NOMO-1 treated with dmso at 0.1 percent for 144 hours (cell line): Measurements from ENCODE around the gene UCN2.

Source experiments
- DNase-seq: peaks from one replicate; lab custom pipeline; 2025; ENCODE audit not compliant: unreplicated experiment; lab: John Stamatoyannopoulos, UW

UCN2 gene

DNA sequence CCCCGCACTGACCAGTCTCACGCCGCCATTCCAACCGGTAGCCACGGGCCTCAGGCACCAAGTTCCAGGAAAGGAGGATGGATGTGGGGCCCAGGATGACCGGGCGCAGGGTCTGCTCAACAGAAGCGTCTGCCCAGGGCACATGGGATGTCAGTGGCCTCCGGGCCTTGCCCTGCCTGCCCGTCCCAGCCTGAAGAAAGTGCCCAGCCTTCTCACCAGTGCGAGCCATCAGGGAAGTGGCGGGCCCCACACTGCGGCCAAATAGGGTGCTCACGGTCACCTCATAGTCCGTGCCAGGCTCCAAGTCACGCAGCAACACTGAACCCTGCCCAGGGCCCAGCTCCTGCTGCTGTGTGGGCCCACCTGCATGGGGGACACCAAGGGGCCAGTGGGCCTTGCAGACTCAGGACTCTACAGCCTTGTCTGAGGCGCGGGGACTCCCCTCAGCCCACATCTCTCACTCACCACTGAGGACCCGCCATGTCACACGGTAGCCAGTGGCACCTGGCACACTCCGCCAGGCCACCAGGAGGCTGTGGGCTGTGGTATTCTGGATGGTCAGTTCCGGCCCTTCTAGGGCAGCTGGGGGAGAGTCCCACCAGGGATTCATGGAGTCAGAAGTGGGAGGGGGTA, 28.4 kb upstream of the UCN2 start:
- no peak for DNase-seq

DNA sequence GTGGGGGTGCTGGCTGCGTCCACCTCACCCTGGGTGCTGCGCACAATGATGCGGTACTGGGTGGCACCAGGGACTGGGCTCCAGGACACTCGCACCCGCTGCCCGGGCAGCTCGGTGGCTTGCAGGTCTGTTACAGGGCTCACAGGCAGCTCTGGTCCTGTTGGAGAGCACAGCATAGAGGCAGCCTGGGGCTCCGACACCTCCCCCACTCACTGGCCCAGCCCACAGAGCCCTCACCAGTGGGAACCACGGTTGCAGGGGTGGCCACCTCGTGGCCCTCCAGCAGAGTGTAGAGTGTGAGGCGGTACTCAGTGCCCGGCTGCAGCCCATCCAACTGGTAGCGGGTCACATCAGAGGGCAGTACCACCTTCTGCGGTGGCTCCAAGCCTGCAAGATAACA, 27.9 kb upstream of the UCN2 start:
- DNase-seq = no peak

DNA sequence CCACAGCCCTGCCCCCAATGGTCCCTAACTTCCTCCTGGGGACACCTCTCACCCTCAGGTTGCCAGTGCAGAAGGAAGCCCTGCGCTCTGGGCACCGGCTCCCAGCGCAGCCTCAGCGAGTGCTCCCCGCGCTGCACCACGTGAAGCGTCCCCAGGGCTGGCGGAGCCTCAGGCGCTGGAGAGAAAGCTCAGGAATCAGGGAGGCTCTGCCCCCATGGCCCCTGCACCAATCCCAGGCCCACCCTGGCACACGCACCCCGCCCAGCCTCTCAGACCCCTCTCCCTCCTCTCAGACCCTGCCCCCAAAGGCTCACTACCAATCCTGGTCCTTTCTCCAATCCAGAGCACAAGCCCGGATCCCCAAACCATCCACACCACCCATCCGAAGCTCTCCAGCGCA, 24.6 kb upstream of the UCN2 start:
- DNase-seq = no peak

DNA sequence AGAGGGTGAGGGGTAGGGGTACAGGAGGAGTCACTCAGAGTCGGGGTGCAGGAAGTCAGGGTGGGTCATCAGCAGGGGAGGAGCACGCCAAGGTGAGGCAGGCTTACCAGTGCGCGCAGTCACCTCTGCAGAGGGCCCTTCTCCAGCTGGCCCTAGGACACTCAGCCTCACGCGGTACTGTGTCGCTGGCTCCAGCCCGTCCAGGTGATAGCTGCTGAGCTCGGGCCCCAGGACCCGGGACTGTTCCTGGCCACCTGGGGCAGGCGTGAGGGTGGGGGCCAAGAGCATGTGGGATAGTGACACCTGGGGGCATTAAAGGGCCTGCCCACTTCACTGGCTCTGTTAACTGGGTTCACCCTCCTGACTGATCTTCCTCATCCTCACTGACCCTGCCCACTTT, 24.1 kb upstream of the UCN2 start:
- no peak for DNase-seq

DNA sequence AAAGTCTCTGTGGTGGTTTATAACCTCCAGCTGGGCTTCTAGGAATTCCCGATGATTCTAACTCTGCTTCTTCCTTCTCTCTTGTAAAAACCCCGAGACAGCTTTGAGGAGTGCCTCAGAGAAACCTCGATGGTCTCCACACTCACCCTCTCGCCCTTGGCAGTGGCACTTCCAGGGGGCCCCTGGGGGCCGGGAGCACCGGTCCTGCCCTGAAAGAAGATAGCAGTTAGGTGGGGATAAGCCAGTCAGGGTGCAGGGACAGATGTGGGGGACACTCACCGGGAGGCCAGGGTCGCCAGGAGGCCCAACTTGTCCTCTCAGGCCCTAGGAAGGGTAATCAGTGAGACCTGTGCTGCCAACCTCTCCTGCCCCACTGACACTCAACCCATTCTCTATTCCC, 21.8 kb upstream of the UCN2 start:
- no peak for DNase-seq

DNA sequence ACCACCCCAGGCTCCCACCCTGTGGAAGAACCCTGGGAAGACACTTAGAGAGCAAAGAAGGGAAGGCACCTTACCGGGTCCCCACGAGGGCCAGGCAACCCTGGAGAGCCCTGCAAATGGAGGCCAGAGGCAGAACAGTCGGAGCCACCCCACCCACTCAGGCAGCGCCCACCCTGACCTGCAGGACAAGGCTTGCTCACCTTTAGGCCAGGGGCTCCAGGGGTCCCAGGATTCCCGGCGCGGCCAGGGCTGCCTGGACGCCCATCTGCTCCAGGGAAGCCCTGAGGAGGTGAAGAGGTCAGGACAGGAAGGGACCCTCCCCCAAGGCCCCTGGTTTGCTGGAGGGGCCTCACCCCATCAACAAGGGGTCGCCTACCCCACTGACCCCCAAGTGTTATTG, 21.3 kb upstream of the UCN2 start:
- DNase-seq = no peak

DNA sequence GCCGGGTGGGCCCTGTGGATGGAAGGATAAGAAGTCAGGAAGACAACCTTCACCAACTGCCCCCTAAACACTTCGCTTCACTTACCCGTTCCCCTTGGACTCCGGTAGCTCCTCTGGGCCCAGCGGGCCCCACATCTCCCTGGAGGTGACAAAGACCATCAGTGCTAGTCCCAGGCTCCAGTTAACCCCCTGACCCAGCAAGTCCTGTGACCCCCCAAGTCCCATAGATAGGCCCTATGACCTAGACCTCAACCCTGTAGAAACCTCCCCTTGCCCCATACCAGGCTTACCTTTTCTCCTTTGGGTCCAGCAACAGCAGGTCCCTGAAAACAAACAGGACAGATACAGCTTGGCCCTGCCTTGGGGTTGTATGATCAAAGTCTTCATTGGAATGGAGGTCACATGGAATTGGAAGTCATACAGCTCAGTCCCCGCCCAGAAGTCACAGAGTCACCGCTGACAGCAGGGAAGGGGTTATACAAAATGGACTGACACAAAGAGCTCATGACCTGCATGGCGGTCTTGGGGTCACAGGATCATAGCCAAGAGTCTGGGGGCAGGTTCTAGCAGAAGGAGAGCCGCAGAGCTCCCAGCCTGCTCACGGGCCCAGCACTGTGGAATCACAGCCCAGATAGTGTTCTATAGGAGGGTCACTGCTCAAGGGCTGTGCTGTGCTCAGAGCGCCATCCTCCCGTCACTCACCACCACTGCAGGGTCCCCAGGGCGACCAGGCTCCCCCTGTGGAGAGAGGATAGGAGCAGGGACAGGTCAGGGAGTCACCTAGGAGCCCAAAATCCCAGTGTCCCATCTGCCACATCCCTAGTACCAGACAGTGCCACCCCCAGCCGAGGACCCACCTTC, 18.3 kb upstream of the UCN2 start:
- DNase-seq = no peak

DNA sequence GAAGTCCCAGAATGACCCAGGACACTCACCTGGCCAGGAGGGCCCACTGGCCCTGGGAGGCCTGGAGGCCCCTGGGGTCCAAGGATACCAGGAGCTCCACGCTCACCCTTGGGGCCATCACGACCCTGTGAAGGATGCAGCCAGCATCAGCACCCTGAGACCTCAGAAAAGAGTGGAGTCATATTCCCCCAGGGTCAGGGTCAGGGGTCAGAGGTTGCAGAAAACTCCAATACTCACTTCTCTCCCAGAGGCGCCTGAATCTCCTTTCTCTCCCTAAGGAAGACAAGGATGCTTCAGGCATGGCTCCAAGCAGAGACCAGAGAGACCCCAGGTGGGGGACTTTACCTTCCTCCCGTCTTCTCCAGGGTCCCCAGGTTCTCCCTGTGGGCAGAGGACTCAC, 13.1 kb upstream of the UCN2 start:
- no peak for DNase-seq

DNA sequence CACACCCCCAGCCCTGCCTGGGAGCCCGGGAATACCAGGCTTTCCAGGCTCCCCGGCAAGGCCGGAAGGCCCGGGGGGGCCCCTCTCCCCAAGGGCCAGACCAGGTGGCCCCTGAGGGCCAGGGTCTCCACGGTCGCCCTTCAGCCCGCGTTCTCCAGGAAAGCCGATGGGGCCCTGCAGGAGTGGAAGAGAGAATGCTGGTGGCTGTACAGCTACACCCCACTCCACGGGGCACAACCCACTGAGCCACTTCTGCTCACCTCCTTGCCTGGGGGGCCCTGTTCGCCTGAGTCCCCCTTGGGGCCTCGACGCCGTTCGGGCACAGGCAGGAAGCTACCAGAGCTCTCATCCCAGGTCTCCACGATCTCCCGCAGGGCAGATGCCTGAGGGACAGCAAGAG, 11.8 kb upstream of the UCN2 start:
- no peak for DNase-seq

DNA sequence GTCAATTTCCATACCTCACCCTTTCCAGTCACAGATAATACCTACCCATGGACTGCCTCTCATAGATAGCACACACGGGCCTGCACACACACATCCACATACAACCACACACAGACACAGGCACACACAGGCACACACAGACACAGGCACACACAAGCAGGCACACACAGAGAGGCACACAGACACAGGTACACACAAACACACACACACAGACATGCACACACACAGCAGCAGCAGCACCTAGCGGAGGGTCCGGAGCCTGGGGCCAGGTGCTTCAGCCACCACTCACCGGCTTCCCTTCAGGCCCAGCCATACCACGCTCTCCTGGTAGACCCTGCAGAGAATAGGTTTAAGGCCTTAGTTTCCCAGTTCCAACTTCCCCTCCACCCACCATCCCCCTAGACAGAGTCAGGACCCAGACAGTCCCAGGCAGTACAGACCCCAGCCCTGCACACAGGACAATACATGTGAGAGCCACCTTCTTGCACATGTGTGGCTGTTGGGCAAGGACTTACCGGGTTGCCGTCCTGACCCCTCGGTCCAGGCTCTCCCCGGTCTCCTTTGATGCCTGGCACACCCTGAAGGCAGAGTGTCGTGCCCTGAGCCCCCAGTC, 10.5 kb upstream of the UCN2 start:
- DNase-seq = no peak

DNA sequence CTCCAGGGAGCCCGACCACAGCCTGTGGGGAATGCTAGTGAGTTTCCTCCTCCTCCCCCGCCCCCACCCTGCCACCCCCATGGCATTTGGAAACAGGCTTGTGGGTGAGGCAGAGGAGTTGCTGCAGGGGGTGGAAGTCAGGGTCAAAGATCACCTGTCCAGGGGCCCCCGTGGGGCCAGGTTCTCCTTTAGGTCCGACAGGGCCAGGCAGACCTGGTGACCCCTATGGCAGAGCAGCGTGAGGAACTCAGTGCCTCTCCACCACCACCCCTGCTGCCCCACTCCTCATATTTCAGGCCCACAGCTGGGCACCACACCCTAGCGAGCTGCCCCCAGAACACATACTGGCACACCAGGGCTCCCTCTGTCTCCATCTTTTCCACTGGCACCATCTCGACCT, 8.9 kb upstream of the UCN2 start:
- DNase-seq = no peak

DNA sequence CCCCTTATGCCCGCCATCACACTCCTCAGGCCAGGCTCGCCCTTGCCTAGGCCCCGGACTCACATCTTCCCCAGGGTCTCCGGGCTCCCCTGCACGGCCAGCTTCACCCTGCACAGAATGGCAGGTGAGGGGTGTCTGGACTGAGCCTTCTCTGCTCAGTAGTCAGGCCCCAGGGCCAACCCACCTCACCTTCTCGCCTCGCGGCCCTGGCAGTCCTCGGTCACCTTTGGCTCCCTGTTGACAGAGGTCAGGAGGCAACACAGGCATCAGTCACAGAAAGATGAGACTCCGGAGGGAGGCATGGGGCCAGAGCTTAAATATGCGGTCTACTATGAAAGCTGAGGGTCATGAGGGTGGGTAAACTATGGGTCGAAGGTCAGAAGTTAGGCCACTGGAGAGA, 8.4 kb upstream of the UCN2 start:
- DNase-seq = no peak

DNA sequence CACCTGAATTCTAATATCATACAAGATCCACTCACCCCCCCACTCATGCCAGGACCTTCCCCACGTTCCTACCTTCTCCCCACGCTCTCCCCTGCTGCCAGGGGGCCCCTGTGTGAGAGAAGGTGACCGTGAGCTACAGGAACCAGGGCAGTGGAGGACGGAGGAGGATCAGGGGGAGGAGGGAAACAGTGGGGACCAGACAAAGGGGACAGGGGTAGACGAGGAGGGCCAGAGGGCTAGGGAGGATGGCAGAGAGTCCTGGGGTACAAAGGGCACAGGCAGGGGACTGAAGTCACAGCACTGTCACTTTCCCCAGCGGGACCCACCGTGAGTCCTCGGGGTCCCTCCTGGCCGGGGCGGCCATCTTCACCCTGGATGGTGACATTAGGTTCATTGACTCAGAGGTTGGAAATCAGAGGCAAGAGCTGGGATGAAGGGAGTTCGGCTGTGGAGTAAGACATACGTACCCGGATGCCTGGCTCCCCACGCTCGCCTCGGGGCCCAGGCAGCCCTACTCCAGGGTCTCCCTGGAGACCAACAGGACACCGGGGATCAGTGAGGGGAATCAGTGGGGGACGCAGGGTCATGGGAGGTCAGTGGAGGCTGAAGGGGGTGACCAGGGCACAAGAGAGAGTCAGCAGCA, 6.3 kb upstream of the UCN2 start:
- DNase-seq = no peak

DNA sequence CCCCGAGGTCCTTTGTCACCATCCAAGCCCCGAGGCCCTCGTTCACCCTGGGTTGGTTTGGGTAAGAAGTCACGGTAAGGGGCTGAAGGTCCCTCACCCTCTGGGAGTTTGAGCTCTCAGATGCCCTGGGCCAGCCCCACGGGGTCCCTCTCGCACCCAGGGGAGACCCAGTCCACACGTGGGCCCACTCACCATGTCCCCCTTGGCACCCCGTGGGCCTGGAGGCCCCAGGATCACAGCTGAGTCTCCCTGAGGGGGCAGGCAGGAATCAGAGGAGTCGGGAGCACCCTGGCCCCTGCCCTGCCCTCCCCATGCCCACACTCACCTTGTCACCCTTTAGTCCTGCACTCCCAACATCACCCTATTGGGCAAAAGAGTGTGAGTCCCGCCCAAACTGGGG, 5.8 kb upstream of the UCN2 start:
- no peak for DNase-seq

DNA sequence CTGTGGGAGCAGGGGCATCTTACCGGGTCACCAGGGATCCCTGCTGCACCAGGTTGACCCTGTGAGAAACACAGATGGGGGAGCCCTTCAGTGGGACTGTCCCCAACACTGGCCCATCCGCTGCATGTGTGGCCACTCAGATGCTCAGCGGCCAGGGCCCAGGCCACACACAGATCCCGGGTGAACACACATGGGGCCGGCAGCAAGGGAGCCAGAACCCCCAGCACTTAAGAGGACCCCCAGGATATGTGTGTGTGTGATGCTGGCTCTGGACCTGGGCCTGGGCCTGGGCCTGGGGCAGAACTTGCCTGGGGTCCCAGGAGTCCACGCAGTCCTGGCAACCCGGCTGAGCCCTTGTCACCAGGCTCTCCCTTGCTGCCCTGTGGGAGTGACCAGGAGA, 4.9 kb upstream of the UCN2 start:
- no peak for DNase-seq

DNA sequence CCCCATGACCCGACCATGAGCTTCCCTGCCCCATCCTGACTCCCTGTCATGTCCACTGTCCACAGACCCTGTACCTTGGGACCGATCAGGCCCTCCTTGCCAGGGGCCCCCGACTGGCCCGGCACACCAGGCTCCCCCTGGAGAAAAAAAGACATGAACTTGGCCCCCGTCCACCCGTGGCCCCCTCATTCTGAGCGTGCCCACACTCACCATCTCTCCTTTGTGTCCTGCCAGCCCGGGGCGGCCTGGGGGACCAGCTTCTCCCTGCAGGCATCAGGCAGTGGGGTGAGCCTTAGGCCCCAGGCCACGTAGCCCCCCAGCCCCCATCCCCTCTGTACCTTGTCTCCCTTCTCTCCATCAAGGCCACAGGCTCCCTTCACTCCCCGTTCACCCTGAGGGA, 3.9 kb upstream of the UCN2 start:
- DNase-seq = no peak

DNA sequence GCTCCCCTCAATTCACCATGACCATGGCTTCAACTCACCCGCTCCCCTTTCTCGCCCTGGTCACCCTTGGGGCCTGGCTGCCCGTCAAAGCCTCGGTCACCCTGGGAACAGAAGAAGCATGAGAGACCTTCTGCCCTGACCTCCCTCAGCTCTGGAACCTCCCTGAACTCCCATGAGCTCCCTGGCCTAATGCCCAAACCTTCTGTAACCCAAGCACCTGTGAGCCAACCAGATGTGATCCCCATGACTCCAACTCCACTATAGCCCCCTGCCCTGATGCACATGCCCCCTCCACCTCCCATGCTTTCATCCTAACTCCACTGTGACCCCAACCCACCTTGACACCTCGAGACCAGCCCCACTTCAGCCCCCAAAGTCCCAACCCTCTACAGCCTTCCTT, 3.5 kb upstream of the UCN2 start:
- DNase-seq = no peak

DNA sequence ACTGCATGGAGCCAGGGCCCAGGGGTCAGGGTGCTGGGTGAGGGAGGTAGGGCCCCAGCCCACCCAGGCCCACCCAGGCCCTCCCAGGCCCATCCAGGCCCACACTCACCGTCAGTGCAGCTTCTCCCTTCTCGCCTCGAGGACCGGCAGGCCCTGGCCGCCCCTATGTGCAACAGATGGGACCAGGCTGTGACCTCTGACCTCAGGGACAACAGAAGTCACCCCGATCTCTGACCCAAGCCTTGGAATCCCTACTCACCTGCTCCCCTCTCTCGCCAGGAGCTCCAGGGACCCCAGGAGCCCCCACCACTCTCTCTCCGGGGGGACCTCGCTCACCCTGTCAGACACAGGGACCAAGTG, 2.8 kb upstream of the UCN2 start:
- no peak for DNase-seq

DNA sequence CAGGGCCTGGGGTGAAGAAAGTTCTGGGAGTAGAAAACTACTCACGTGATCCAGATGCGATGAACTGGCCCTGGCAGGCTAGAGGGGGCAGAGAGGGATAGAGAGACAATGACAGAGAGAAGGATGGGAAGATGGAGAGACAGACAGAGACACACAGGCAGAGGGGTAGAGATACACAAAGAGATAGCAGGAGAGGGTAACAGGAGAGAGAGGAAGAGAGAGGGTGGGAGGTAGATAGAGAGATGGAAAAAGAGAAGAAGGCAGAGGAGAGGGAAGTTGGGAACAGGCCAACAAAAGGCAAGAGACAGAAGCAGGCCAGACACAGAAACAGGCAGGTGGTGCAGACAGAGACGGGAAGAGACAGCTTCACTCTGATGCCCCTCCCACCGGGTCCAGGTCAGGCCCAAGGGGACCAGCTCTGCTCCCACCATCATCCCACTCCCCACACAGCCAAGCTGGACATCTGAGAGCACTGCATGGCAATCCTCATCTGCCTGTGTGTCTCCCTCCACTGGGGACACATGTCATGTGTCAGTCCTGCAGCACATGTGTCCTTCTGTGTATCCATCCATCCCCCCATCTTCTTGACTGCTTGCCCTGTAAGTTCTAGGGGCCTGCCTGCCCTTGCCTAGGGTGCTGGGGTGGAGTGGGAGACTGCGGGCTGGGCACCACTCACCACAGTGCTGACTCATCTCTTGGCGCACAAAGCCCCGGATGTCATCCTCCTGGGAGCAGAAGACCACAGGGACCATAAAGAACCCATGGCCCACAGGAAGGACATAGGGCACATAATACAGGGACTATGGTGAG, 2.2 kb upstream of the UCN2 start:
- DNase-seq = no peak

DNA sequence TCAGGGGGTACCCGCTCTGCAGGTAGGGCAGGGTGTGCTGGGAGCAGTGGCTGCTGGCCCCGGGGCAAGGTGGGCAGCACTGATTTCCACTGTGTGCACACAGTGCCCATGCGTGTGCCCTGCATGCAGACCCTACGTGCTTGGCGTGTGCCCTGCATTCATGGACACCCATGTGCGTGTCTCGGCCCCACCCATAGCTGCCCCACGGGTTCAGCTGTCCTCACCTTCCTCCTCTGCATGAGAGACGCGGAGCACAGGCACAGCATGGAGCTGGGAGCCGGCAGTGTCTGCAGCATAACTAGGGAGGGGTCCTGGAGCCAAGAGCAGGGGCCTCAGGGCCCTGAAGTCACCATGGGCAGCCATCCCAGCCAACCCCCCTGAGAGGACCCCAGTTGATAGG, 1.6 kb upstream of the UCN2 start:
- DNase-seq = no peak

DNA sequence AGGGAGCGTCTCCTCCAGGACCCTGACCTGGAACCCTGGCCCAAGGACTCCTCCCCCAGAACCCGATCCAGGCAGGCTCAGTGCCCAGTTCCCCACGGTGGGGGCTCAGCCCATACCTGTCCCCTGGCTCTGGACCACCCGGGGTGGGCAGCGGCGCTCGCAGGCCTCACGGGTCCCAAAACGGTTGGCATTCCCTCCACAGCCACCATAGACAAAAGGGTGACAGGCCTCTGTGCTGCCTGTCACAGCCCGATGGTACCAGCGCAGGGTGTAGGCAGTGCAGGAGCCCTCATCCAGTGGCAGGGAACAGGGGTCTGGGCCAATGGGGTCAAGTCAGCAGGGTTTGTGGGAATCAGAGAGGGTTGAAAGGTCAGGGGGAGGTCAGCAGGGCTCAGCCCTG, 1.1 kb upstream of the UCN2 start:
- no peak for DNase-seq
